GM19455 (cell line): Measurements from ENCODE around the gene GLB1L3.
"Not testable (repeated sequence)": the region's sequence is repeated elsewhere in the genome, so short reads cannot be mapped to it uniquely, and the experiment has no call there.

Source experiments
- ATAC-seq: cut with Tn5 transposase; IDR thresholded peaks from one replicate; pipeline ENCODE4 v1.9.1; 2021; ENCODE audit not compliant: unreplicated experiment

GLB1L3 gene

DNA sequence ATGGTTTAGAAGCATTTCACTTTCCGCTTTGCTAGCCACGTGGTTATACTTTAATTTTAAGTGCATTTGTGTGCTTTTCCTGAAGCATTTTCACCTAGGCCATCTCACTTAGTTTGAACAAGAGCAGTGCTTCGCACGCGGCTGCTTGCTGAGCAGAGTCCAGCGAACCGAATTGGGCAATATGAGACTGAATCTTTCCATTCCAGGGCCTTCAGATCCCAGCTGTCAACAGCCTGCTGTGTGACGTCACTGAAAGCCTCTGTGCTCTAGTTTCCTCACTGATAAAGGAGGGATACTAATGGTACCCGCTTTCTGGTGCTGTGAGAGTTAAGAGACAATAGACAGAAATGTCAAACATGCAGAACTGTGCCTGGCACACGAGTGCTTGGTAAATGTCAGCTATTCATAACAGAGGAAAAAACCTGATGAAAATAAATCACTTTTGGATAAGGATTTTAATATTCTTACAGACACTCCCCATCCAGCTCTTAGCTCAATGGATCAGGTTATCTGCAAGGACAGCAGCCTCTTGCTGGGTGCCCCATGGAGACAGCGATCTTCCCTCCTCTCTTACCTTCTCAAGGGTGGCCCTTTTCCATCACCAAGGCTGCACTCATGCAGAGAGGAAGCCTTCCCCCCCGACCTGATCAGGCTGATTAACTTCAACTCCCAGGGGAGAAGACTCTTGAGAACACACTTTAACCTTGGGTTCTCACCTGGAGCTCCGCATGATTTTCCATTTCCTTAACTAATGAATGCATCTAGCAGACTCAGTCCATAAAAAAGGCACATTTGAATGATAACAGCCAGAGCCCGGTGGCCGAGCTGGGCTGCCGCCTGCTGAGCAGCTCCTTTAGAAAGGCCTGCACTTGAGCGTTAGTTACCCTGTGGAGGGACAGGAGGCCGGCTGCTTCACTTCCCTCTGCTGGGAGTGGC, 3.5 kb upstream of the GLB1L3 start:
- ATAC-seq = no peak

DNA sequence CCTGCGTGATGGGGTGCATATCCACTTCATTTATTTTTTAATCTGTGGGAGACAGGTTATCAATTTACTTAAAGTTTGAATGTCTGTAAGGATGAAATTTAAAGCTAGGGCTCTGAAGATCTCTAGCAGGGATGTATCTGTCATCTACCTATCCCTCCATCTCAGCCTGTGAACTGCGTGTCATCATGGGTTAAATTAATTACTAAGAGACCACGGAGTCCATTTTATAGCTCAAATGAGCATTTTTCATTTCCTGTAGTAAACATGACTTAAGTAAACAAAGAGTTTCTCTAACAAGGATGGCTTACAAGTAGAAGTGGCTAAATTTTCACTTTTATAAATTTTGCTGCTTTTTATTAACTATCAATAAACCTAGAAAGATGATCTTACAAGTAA, 2.9 kb upstream of the GLB1L3 start:
- ATAC-seq = no peak

DNA sequence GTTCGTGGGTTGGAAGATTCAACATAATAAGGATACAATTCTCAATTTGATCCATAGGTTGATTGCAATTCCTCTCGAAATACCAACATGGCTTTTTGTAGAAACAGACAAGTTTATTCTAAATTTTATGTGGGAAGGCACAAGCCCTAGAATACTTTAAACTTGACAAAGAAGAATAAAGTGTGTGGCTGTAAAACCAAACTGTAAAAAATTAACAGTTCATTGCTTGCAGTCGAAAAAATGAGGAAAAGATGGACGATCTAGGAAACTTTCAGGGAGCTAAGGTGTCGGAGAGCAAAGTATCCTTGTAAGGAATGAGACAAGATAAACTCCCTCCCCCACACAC, 1.0 kb upstream of the GLB1L3 start:
- no peak for ATAC-seq

DNA sequence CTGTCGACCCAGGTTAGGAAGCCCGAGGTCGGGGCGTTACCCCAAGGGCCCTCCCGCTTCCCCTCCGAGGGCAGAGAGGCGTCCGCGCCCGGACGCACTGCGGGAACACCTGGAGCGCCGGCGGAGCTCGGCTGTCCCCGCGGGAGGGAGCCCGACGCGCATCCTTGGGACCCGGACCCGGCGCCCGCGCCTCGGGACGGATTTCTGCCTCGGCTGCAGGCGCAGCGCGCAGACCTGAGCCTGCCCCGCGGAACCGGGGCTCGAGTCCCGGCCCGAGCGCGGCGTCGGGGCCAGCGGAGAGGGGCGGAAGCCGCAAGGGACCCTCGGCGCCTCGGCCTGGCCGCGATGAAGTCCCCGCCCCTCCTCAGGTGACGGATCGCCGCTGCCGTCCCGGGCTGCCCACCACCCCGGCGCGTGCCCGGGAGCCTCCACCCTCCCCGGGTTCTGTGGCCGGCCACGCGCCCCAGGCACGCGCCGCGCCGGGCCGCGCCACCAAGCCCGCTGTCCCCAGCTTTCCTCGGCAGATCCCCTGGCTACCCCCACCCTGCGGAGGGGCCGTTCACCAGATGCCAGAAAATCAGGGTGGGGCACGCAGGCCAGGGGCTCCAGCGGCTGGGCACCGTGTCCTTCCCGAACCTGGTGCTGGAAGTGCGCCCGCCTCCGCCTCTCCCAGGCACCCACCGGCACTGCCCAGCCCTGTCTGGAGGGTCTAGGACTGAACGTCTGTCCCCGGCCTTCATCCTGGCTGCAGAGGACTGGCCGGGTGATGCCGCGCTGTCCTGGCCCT, 410 bp downstream of the GLB1L3 start:
- ATAC-seq = no peak

DNA sequence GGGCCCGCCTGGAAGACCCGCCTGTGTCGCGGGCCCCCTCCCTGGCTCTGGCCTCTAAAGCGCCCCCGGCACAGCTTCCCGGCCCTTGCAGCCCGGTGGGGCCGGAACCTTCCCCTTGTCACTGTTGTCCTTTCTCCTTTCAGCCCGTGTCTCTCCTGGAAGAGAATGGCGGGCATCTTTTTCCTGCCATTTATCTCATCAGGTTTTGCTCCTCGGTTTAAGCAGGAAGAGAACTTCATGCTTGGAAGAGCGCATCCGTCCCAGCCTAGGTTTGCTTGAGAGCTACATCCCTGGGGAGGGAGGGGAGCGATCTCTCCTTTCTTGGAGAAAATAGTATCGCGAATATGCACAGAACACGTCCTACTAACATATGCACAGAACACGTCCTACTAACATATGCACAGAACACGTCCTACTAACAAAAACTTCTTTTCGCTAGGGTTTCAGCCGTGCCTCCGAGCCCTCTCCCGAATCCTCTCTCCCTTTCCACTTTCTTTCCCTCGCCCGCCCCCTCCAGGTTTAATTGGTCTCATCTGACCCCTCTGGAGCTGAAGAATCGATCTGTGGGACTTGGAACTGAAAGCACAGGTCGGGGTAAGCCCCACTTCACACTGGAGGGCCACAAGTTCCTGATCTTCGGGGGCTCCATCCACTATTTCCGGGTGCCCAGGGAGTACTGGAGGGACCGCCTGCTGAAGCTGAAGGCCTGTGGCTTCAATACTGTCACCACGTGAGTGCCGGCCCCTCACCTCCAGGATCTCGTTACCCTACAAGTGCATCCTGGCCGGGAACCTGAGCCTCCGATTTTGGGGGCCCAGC, 1.2 kb downstream of the GLB1L3 start:
- ATAC-seq = no peak

DNA sequence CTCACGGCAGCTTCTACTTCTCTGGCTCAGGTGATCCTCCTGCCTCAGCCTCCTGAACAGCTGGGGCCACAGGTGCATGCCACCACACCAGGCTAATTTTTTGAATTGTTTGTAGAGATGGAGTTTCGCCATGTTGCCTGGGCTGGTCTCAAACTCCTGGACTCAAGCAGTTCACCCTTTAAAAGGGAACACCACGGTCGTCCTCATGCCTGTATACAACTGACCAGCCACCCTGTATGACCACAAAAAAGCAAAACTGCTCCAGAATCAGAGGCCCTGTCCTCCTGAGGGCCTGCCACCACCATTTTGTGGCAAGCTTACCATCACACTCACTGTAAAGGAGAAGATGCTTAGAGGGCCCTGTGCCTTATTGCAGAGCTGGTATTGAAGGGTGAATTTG, 2.2 kb downstream of the GLB1L3 start:
- ATAC-seq = no peak

DNA sequence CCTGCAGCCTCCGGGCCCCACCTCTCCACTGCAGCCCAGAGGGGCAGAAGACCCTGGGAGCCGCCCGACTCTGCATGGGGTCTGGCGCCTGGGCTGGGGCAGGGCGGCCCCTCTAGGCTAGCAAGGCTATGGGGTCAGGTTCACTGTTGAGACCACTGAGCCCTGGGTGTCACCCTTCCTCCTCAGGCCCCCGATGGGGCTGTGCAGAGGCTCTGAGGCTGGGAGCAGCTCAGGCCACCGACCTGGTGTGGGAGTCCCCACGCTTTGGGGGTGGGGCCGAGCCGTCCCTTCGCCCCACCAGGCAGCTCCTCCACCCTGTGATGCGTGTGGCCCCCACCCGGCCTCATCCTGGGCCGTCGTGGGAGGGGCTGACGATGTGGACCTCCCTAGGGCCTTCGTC, 5.5 kb downstream of the GLB1L3 start:
- ATAC-seq = not testable (repeated sequence)

DNA sequence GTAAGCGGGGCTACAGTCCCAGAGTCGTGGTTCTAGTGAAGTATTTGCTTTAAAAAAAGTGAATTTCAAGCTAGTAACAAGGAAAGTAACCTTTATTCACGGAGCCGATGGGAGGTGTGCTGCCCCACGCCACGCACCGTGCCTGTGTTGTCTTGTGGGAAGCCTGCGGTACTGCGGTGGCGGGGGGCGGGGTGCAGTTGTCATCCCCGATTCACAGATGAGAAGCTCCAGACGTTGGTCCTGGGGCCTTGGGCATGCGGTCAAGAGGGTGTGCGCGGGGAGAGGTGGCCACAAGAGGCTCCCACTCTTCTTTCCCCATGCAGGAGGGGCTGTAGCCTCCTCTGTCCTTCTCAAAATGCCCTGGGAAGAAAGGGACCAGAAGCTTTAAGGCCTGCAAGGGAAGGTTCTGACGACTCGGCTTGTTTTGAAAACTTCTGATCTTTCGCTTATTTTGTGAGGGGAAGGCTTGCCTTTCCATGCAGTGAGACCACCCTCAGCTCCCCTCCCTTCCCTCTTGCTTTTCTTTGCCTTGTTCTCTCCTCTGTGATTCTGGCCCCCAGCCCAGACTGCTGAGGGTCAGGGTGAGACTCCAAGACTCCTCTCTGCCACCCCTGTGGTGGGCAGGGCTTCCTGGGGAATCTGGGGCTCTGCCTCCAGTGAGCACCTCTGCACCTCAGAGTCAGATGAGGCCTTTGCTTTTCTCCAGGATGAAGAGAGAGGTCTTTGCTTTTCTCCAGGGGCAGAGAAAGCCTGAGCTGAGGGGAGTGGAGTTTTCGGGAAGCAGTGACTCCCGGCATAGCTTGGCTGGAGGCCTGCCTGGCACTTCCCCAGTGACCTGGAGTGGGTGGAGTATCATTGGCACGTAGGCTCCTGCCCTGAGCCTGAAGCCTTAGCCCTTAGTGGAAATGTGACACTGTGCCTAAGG, 6.2 kb downstream of the GLB1L3 start:
- no peak for ATAC-seq

DNA sequence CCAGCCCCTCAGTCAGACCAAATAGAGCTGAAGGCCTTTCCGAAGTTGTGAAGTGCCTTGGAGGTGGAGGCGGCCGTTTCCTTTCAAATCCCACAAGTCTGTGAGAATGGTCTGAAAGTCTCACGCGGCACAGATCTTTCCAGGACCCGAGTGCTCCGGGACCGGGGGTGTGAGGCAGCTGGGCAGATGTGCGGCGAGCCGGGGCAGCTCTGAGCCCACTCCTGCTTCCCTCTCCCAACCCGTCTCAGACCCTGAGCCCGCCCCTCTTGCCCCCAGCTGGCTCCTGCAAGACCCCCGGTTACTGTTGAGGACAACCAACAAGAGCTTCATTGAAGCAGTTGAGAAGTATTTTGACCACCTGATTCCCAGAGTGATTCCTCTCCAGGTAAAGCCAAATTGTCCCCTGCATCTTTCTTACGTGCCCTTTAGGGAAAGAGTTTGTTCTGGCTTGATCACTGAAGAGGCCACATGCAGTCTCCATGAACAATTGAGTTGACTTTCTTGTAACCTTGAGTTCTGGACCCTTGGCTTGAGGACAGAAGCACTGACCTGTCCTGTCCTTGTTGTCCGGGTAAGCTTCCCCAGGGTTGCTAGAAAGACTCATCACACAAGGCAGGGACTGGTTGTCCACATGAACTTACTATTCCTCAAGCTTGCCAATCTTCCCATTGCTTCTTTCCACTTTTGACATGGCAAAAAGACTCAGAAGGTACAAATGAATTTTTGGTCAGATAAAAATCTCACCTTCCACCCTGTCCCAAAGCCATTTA, 7.5 kb downstream of the GLB1L3 start:
- ATAC-seq = no peak

DNA sequence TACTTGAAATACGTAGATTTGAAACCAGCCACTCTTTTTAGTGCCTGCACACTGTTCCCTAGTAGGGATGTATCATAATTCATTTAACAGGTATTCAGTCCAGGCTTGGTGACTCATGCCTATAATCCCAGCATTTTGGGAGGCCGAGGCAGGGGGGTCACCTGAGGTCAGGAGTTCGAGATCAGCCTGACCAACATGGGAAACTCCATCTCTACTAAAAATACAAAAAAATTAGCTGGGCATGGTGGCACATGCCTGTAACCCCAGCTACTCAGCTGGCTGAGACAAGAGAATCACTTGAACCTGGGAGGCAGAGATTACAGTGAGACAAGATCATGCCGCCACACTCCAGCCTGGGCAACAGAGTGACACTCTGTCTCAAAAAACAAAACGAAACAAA, 8.2 kb downstream of the GLB1L3 start:
- not testable (repeated sequence) for ATAC-seq

DNA sequence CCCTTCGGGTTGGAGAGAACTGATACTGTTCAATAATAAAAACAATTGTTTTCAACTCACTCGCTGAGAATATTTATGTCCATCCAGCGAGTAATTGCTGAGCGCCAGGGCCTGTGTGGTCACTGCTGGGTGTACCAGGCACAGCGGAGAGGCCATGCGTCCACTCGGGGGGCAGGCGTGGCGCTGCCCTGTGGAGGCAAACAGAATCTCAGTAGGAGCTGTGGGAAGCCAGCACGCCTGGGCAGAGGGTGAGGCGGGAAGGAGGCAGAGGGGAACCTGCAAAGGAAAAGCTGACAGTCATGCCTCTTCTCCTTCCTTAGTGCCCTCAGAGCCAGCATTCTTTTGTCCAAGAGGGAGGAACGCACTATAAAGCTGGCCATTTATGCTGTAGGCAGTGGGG, 11.4 kb downstream of the GLB1L3 start:
- no peak for ATAC-seq

DNA sequence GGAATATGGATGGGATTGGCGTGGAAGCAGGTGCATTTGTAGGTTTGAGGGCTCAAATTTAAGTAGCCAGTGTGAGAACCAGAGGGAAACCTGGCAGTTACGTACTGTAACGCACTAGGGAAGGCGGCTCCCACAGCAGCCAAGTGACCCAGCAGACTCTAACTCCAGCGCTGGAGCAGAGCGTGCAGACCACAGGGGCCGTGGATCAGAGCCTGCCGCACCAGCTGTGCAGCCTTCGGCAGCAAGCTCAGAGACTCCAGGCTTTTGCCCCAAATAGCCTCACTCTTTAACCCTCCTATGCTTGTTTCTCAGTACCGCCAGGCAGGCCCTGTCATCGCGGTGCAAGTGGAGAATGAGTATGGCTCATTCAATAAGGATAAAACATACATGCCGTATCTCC, 12.3 kb downstream of the GLB1L3 start:
- no peak for ATAC-seq

DNA sequence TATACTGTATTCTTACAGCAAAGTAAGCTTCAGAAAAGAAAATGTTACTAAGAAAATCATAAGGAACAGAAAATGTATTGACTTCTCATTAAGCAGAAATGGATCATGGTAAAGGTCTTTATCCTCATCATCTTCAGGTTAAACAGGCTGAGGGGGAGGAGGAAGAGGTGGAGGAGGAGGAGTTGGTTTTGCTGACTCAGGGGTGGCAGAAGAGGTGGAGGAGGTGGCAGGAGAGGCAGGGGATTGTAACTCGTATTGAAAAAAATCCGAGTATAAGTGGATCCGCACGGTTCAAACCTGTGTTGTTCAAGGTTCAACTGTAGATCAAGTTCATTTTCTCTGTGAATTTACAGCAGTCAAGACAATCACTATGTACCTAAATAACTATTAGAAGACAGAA, 13.0 kb downstream of the GLB1L3 start:
- ATAC-seq = no peak

DNA sequence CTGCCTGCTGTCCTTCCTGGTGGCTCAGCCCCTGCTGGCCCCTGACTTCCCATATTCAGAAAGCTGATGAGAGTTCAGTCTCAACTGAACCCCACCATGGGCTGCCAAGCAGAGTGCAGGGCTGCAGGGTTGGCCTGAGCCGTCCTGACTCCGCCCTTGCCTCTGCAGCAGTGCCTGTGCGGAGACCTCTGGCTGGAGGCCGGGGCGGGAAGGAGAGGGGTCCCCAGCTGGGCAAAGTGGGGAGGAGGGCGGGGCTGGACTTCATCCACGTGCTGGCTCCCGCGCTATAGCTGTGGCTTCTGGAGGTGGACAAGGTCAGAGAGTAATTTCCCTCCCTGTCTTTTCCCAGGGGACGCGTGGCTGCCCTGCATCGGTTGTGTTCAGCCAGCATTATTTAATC, 13.6 kb downstream of the GLB1L3 start:
- no peak for ATAC-seq

DNA sequence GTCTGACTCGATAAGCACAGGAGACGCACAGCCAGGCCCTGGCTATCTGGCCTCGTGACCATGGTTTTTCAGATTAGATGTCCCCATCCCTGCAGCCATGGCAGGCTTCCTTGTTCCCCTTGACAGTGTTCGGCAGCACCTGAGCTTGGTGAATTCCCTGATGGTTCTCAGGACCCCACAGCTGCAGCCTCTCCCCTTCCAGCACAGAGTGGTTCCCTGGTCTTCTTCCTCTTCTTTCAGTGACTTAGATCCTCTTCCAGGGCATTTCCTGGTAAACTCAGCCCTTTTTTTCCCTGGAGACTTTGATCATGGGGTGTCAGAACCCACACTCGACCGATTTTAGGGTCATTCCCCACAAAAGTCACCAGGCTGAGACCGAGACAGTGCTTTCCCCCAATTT, 14.5 kb downstream of the GLB1L3 start:
- ATAC-seq = no peak

DNA sequence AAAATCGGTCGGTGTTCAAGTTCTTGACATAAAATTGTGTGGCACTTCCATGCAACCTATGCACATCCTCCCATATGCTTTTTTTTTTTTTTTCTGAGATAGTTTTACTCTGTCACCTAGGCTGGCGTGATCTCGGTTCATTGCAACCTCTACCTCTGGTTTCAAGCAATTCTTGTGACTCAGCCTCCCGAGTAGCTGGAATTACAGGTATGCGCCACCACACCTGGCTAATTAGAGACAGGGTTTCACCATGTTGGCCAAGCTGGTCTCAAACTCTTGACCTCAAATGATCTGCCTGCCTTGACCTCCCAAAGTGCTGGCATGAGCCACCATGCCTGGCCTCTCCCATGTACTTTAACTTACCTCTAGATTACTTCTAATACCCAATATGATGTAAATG, 15.0 kb downstream of the GLB1L3 start:
- ATAC-seq = no peak

DNA sequence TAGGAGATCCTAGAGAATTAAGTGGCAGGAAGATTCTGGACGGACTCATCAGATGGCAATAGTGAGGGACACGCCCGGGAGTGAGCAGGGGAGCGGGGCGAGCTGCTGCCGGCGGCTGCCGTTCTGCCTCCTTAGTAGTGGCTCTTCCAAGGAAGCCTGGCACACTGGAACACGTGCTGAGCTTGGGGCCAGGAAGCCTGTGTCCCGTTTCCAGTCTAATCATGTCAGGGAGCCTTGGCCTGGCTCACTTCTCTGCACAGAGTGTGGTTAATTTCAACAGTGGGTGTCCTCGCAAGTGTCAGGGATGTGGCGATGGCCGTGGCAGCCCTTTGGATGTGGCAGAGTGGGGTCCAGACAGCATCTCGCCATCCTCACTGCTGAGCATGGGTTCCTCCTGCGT, 16.5 kb downstream of the GLB1L3 start:
- ATAC-seq = no peak

DNA sequence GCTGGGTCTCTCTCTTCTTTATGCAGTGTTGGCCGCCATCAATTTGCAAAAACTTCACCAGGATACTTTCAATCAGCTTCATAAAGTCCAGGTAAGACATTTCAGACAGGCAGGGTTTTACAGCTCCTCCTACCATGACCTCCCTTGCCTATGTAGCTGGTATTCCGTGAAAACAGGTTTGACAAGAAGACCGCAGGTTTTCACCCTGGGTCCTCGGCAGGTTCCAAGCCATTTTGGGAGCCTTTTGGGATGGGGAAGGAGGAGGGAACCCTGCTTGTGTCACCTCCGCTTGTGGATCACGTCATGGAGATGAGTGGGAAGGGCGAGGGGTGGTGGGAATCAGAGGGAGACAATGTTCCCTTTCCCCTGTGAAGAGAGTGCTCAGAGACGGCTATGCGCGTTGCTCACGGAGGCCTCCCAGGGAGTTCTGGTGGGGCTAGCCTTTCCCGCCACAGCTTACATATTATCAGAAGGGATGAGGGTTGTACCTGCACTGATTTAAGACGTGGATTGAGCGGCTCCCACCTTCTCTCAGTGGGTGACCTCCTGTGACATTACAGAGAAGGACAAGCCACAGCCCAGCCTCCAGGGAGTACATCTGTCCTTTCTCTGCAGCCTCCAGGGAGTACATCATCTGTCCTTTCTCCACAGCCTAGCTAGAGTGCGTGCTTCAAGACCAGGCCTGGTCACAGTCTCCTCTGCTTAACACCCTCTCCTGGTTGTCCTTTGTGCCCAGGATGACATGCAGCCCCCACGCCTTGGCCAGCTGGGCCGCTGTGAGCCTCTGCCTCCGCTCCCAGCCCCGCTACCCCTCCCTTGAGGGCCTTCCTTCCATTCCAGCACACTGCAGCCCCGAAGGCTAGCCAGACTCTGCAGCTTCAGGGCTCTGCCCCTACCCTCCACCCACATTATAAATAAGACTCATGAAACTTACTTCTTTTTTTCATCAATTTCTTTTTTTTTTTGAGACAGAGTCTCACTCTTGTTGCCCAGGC, 17.2 kb downstream of the GLB1L3 start:
- ATAC-seq = no peak
